ENCODE data around the gene PRKAR1B.

GRCh38 chr7:767580-767940, 40.5 kb upstream of the PRKAR1B start:
- TF ChIP-seq CTCF (IDR thresholded peaks at IDR 0.05) (no peak), POLR2A (IDR thresholded peaks at IDR 0.05) (no peak)

All from stomach (tissue), 4 donors.